ENCODE data around the gene EGFLAM. TPM values are rescaled to one million over a fixed set of nuclear protein-coding genes. Genes with fewer than 3 reads are reported as not detected.

The EGFLAM gene
- total and polyA plus RNA-seq, 2 experiments from 2014 or later = 6.5 to 9.0 TPM

GRCh38 chr5:38458174-38458573, 199.8 kb downstream of the EGFLAM start:
- H3K36me3 ChIP-seq (replicated peaks; ENCODE audit: insufficient read depth, low read depth) = no peaks in the 10 kb centered on the region
- no peaks in the 10 kb centered on the region for H3K9me2 ChIP-seq (replicated peaks; ENCODE audit: insufficient read depth)
- H2AFZ ChIP-seq = no peak overlapping the region
- no peaks in the 10 kb centered on the region for H3K27me3 ChIP-seq
- WGBS (ENCODE audit: low lambda C conversion rate, missing lambda C conversion rate) = 96% methylated on average over 8 of the region's 8 CpGs
- no peak for DNase-seq (ENCODE audit: low spot score)
- no peaks in the 10 kb centered on the region for H3K9me3 ChIP-seq (ENCODE audit: low read depth)
- H4K20me1 ChIP-seq (ENCODE audit: insufficient read depth, poor library complexity, severe bottlenecking) = no peaks in the 10 kb centered on the region
- no peak overlapping the region for H3K27ac ChIP-seq
- H3K4me2 ChIP-seq = no peak overlapping the region
- no peaks in the 10 kb centered on the region for H3K4me1 ChIP-seq (ENCODE audit: insufficient read depth)
- no peak overlapping the region for H3K4me3 ChIP-seq
- H3K79me2 ChIP-seq = no peaks in the 10 kb centered on the region
- TF ChIP-seq CTCF (IDR thresholded peaks at IDR 0.05; ENCODE audit: poor library complexity) = no peak
- no peak for TF ChIP-seq EZH2phosphoT487 (IDR thresholded peaks at IDR 0.05; ENCODE audit: low read depth, severe bottlenecking, unreplicated experiment)
- no peak for TF ChIP-seq EZH2 (IDR thresholded peaks at IDR 0.05; ENCODE audit: borderline replicate concordance)

- 66% methylated on average over 7 of the region's 7 CpGs for WGBS (ENCODE audit: low lambda C conversion rate, missing lambda C conversion rate)
- TF ChIP-seq EZH2 (IDR thresholded peaks at IDR 0.05; ENCODE audit: borderline replicate concordance) (no peak), EZH2phosphoT487 (IDR thresholded peaks at IDR 0.05; ENCODE audit: low read depth, severe bottlenecking, unreplicated experiment) (no peak), CTCF (IDR thresholded peaks at IDR 0.05; ENCODE audit: poor library complexity) (no peak)
- Histone ChIP-seq H3K4me3 (no peak overlapping the region), H3K4me1 (ENCODE audit: insufficient read depth) (peaks cover 28% of the 10 kb centered on the region), H4K20me1 (ENCODE audit: insufficient read depth, poor library complexity, severe bottlenecking) (no peaks in the 10 kb centered on the region), H3K27ac (peak overlapping the region; percentile 49), H3K79me2 (no peaks in the 10 kb centered on the region), H3K9me3 (ENCODE audit: low read depth) (no peaks in the 10 kb centered on the region), H3K36me3 (replicated peaks; ENCODE audit: insufficient read depth, low read depth) (no peaks in the 10 kb centered on the region), H3K9me2 (replicated peaks; ENCODE audit: insufficient read depth) (no peaks in the 10 kb centered on the region), H3K4me2 (no peak overlapping the region), H3K27me3 (no peaks in the 10 kb centered on the region), H2AFZ (no peak overlapping the region)
- DNase-seq (ENCODE audit: low spot score) = no peak
Observed at GRCh38 chr5:38462976-38463633, 204.7 kb downstream of the EGFLAM start.

- Histone ChIP-seq H3K9me3 (ENCODE audit: low read depth) (no peaks in the 10 kb centered on the region), H4K20me1 (ENCODE audit: insufficient read depth, poor library complexity, severe bottlenecking) (no peaks in the 10 kb centered on the region), H3K4me1 (ENCODE audit: insufficient read depth) (peaks cover 34% of the 10 kb centered on the region), H3K4me2 (no peak overlapping the region), H3K79me2 (no peaks in the 10 kb centered on the region), H3K27ac (peak overlapping the region; percentile 56), H3K27me3 (no peaks in the 10 kb centered on the region), H3K9me2 (replicated peaks; ENCODE audit: insufficient read depth) (no peaks in the 10 kb centered on the region), H3K36me3 (replicated peaks; ENCODE audit: insufficient read depth, low read depth) (no peaks in the 10 kb centered on the region), H2AFZ (no peak overlapping the region), H3K4me3 (no peak overlapping the region)
- peak; percentile 83 for DNase-seq (ENCODE audit: low spot score)
- 60% methylated on average over 10 of the region's 10 CpGs for WGBS (ENCODE audit: low lambda C conversion rate, missing lambda C conversion rate)
- TF ChIP-seq EZH2 (IDR thresholded peaks at IDR 0.05; ENCODE audit: borderline replicate concordance) (no peak), EZH2phosphoT487 (IDR thresholded peaks at IDR 0.05; ENCODE audit: low read depth, severe bottlenecking, unreplicated experiment) (no peak), CTCF (IDR thresholded peaks at IDR 0.05; ENCODE audit: poor library complexity) (no peak)
Observed at GRCh38 chr5:38463634-38464521, 205.5 kb downstream of the EGFLAM start.
